ENCODE results near the gene CYTL1. TPM values are rescaled to one million over a fixed set of nuclear protein-coding genes. Genes with fewer than 3 reads are reported as not detected.

Gene CYTL1
- total and polyA plus RNA-seq, 12 donors = 0.48 to 5.7 (median 1.2) TPM; not detected in 1

- WGBS, 4 donors = 71 to 80% (median 76%) methylated on average over 8 of the region's 8 CpGs
- TF ChIP-seq, protein P1, sequence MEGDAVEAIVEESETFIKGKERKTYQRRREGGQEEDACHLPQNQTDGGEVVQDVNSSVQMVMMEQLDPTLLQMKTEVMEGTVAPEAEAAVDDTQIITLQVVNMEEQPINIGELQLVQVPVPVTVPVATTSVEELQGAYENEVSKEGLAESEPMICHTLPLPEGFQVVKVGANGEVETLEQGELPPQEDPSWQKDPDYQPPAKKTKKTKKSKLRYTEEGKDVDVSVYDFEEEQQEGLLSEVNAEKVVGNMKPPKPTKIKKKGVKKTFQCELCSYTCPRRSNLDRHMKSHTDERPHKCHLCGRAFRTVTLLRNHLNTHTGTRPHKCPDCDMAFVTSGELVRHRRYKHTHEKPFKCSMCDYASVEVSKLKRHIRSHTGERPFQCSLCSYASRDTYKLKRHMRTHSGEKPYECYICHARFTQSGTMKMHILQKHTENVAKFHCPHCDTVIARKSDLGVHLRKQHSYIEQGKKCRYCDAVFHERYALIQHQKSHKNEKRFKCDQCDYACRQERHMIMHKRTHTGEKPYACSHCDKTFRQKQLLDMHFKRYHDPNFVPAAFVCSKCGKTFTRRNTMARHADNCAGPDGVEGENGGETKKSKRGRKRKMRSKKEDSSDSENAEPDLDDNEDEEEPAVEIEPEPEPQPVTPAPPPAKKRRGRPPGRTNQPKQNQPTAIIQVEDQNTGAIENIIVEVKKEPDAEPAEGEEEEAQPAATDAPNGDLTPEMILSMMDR (IDR thresholded peaks at IDR 0.05) = no peak
- no peak for TF ChIP-seq POLR2A (IDR thresholded peaks at IDR 0.05)
- Histone ChIP-seq H3K27me3 (no peaks in the 10 kb centered on the region), H3K27ac (no peak overlapping the region), H3K4me1 (replicated peaks in 1 of 2) (no peaks in the 10 kb centered on the region), H3K4me3 (no peak overlapping the region), H3K9me3 (replicated peaks in 1 of 3) (no peaks in the 10 kb centered on the region), H3K36me3 (replicated peaks in 1 of 2) (no peaks in the 10 kb centered on the region)
- intact Hi-C loops (cut with DNase I) = no loop called here
- no peak for DNase-seq
Measured at GRCh38 chr4:4981827-4982226, 37.4 kb downstream of the CYTL1 start.

DNA sequence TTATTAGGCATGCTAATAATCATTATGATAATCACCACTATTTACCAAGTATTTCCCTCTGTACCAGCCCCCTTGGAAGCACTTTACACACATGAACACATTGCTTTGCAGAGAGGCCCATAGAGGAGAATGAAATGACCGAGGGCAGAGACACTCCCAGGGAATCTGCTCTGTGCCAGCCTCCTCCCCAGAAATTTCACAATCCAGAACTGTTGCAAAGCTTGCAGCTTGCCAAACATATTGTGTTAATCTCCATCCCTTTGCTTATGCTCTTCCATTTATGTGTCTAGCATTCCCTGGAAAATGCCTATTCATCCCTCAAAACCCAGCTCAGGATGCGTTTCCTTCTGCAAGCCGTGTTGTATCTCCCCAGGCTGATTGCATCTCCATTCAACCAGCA lies 37.8 kb downstream of the CYTL1 start:
- intact Hi-C loops (cut with DNase I) = no loop called here
- peak in 1 of 7 donors; percentile 36 for DNase-seq

GRCh38 chr4:4980621-4981230 lies 38.5 kb downstream of the CYTL1 start:
- 66 to 83% (median 77%) methylated on average over 7 to 12 of the region's 12 CpGs for WGBS, 4 donors
- TF ChIP-seq, protein P1 (IDR thresholded peaks at IDR 0.05) = no peak
- TF ChIP-seq POLR2A (IDR thresholded peaks at IDR 0.05) = no peak
- no peak for DNase-seq
- Histone ChIP-seq H3K4me3 (no peak overlapping the region), H3K4me1 (replicated peaks in 1 of 2) (no peaks in the 10 kb centered on the region), H3K9me3 (replicated peaks in 1 of 3) (no peaks in the 10 kb centered on the region), H3K36me3 (replicated peaks in 1 of 2) (no peaks in the 10 kb centered on the region), H3K27me3 (no peaks in the 10 kb centered on the region), H3K27ac (no peak overlapping the region)
- intact Hi-C loops (cut with DNase I) = no loop called here

More for the DNA sequence above, 37.8 kb downstream of the CYTL1 start:
- TF ChIP-seq, protein P1 (IDR thresholded peaks at IDR 0.05) = no peak
- TF ChIP-seq POLR2A (IDR thresholded peaks at IDR 0.05) = no peak
- no peak overlapping the region for H3K4me3 ChIP-seq
- 79 to 94% (median 89%) methylated on average over 3 of the region's 3 CpGs for WGBS, 4 donors
- H3K36me3 ChIP-seq (replicated peaks in 1 of 2) = no peaks in the 10 kb centered on the region
- no peaks in the 10 kb centered on the region for H3K9me3 ChIP-seq (replicated peaks in 1 of 3)
- H3K4me1 ChIP-seq (replicated peaks in 1 of 2) = no peaks in the 10 kb centered on the region
- no peak overlapping the region for H3K27ac ChIP-seq
- H3K27me3 ChIP-seq = no peaks in the 10 kb centered on the region

DNA sequence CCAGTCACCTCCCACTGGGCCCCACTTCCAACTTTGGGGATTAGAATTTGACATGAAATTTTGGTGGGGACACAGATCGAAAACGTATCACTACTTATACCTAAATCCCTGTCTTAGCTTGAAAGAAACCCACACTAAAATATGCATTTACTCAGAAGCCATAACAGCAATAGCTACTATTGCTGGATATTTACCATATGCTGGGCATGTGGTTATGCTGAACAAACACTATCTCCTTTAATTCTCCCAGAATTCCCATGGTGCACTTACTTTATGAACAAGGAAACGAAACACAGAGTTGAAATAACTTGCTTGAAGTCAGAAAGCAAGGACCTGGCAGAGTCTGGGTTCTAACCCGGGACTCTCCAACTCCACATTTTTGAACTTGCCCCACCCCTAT lies 39.3 kb downstream of the CYTL1 start:
- H3K27ac ChIP-seq = no peak overlapping the region
- no peaks in the 10 kb centered on the region for H3K9me3 ChIP-seq (replicated peaks in 1 of 3)
- DNase-seq = no peak
- intact Hi-C loops (cut with DNase I) = no loop called here
- no peaks in the 10 kb centered on the region for H3K36me3 ChIP-seq (replicated peaks in 1 of 2)
- TF ChIP-seq, protein P1 (IDR thresholded peaks at IDR 0.05) = no peak
- TF ChIP-seq POLR2A (IDR thresholded peaks at IDR 0.05) = no peak
- 76 to 88% (median 81%) methylated on average over 4 of the region's 4 CpGs for WGBS, 4 donors
- H3K4me3 ChIP-seq = no peak overlapping the region
- H3K4me1 ChIP-seq (replicated peaks in 1 of 2) = no peaks in the 10 kb centered on the region
- no peaks in the 10 kb centered on the region for H3K27me3 ChIP-seq

Measured in adrenal gland (tissue), 12 donors.